HUES6 (cell line): ENCODE measurements around the gene DCST1.

Experiments
- H3K27ac ChIP-seq: 2 replicates; pipeline ENCODE4 v1.7.0; 2013; ENCODE audit warnings: low read depth, mild to moderate bottlenecking, low read length, inconsistent platforms
- H3K27me3 ChIP-seq: 2 replicates; pipeline ENCODE4 v1.6.1; 2013; ENCODE audit warnings: low read length; ENCODE audit not compliant: control insufficient read depth, insufficient read depth
- H3K36me3 ChIP-seq: 2 replicates; pipeline ENCODE4 v1.6.1; 2013; ENCODE audit warnings: low read length; ENCODE audit not compliant: control insufficient read depth, insufficient read depth
- H3K4me1 ChIP-seq: 2 replicates; pipeline ENCODE4 v1.6.1; 2013; ENCODE audit warnings: low read length; ENCODE audit not compliant: control insufficient read depth, insufficient read depth
- H3K4me3 ChIP-seq: 2 replicates; pipeline ENCODE4 v1.5.1; 2013; ENCODE audit warnings: low read depth, low read length
- H3K9ac ChIP-seq: one replicate; pipeline ENCODE4 v1.6.1; 2013; ENCODE audit warnings: mild to moderate bottlenecking, low read length
- H3K9me3 ChIP-seq: 2 replicates; pipeline ENCODE4 v1.6.1; 2013; ENCODE audit warnings: low read depth, low read length; ENCODE audit not compliant: control insufficient read depth, insufficient read depth

Gene DCST1

GRCh38 chr1:155070721-155071569 lies 37.3 kb downstream of the DCST1 start:
- Histone ChIP-seq H3K4me3 (peak overlapping the region; percentile 81), H3K4me1 (peaks cover 47% of the 10 kb centered on the region), H3K36me3 (peaks cover 29% of the 10 kb centered on the region), H3K9ac (peak overlapping the region; percentile 18), H3K9me3 (no peaks in the 10 kb centered on the region), H3K27me3 (peaks cover 40% of the 10 kb centered on the region), H3K27ac (no peak overlapping the region; the same call in 1 of the 2 replicates)

GRCh38 chr1:155071701-155072100 lies 38.1 kb downstream of the DCST1 start:
- Histone ChIP-seq H3K27me3 (peaks cover 40% of the 10 kb centered on the region), H3K4me1 (peaks cover 47% of the 10 kb centered on the region), H3K36me3 (peaks cover 23% of the 10 kb centered on the region), H3K27ac (no peak overlapping the region), H3K9me3 (no peaks in the 10 kb centered on the region), H3K9ac (peak overlapping the region; percentile 14), H3K4me3 (peak overlapping the region; percentile 81)

- peaks cover 16% of the 10 kb centered on the region for H3K36me3 ChIP-seq
- H3K9ac ChIP-seq = no peak overlapping the region
- peaks cover 47% of the 10 kb centered on the region for H3K4me1 ChIP-seq
- H3K27ac ChIP-seq = no peak overlapping the region
- peaks cover 45% of the 10 kb centered on the region for H3K27me3 ChIP-seq
- no peaks in the 10 kb centered on the region for H3K9me3 ChIP-seq
- no peak overlapping the region for H3K4me3 ChIP-seq
These were observed 39.1 kb downstream of the DCST1 start for GRCh38 chr1:155072531-155073289.

GRCh38 chr1:155073377-155074242 lies 40.0 kb downstream of the DCST1 start:
- peaks cover 10% of the 10 kb centered on the region for H3K36me3 ChIP-seq
- peaks cover 54% of the 10 kb centered on the region for H3K27me3 ChIP-seq
- no peak overlapping the region for H3K9ac ChIP-seq
- H3K4me1 ChIP-seq = peaks cover 49% of the 10 kb centered on the region
- H3K27ac ChIP-seq = no peak overlapping the region
- no peak overlapping the region for H3K4me3 ChIP-seq
- H3K9me3 ChIP-seq = no peaks in the 10 kb centered on the region

- Histone ChIP-seq H3K4me3 (no peak overlapping the region), H3K27me3 (peaks cover 70% of the 10 kb centered on the region), H3K4me1 (peaks cover 41% of the 10 kb centered on the region), H3K27ac (no peak overlapping the region), H3K9ac (no peak overlapping the region), H3K9me3 (no peaks in the 10 kb centered on the region), H3K36me3 (no peaks in the 10 kb centered on the region)
These were observed 41.9 kb downstream of the DCST1 start for GRCh38 chr1:155075535-155075934.

GRCh38 chr1:155076371-155076770 lies 42.7 kb downstream of the DCST1 start:
- no peaks in the 10 kb centered on the region for H3K9me3 ChIP-seq
- H3K4me3 ChIP-seq = no peak overlapping the region
- H3K9ac ChIP-seq = no peak overlapping the region
- H3K36me3 ChIP-seq = no peaks in the 10 kb centered on the region
- H3K4me1 ChIP-seq = peaks cover 42% of the 10 kb centered on the region
- peaks cover 73% of the 10 kb centered on the region for H3K27me3 ChIP-seq
- H3K27ac ChIP-seq = no peak overlapping the region

- H3K27me3 ChIP-seq = peaks cover 73% of the 10 kb centered on the region
- no peaks in the 10 kb centered on the region for H3K9me3 ChIP-seq
- peaks cover 36% of the 10 kb centered on the region for H3K4me1 ChIP-seq
- no peaks in the 10 kb centered on the region for H3K36me3 ChIP-seq
- no peak overlapping the region for H3K9ac ChIP-seq
- no peak overlapping the region for H3K4me3 ChIP-seq
- H3K27ac ChIP-seq = no peak overlapping the region
These were observed 43.7 kb downstream of the DCST1 start for GRCh38 chr1:155077346-155077745.

GRCh38 chr1:155077758-155078445 lies 44.3 kb downstream of the DCST1 start:
- no peak overlapping the region for H3K9ac ChIP-seq
- H3K9me3 ChIP-seq = no peaks in the 10 kb centered on the region
- peaks cover 73% of the 10 kb centered on the region for H3K27me3 ChIP-seq
- H3K36me3 ChIP-seq = no peaks in the 10 kb centered on the region
- peaks cover 36% of the 10 kb centered on the region for H3K4me1 ChIP-seq
- H3K4me3 ChIP-seq = peak overlapping the region; percentile 60
- no peak overlapping the region for H3K27ac ChIP-seq

GRCh38 chr1:155078469-155079209 lies 45.0 kb downstream of the DCST1 start, which contains the start of gene EFNA3:
EFNA3 (plus strand) TSS chr1:155078837; CDS start chr1:155078942, 105 bp downstream.
- no peak within 1 kb of the TSS for H3K27ac ChIP-seq
- peak within 1 kb of the TSS; percentile 60 for H3K4me3 ChIP-seq
- no peaks in the 10 kb centered on the region for H3K36me3 ChIP-seq
- H3K9ac ChIP-seq = peak within 1 kb of the TSS; percentile 21
- no peaks in the 10 kb centered on the region for H3K9me3 ChIP-seq
- H3K27me3 ChIP-seq = peaks cover 77% of the 10 kb centered on the region
- H3K4me1 ChIP-seq = peaks cover 30% of the 10 kb centered on the region

GRCh38 chr1:155079210-155079486 lies 45.5 kb downstream of the DCST1 start:
- Histone ChIP-seq H3K4me1 (peaks cover 31% of the 10 kb centered on the region), H3K4me3 (peak overlapping the region; percentile 60), H3K9me3 (no peaks in the 10 kb centered on the region), H3K9ac (no peak overlapping the region), H3K27ac (no peak overlapping the region), H3K27me3 (peaks cover 82% of the 10 kb centered on the region), H3K36me3 (no peaks in the 10 kb centered on the region)
